SK-N-SH (cell line): ENCODE data around the gene OR10A4. TPM values are rescaled to one million over a fixed set of nuclear protein-coding genes. Genes with fewer than 3 reads are reported as not detected.

ENCODE experiments used
- CTCF ChIA-PET: fragments of 300-600, 350-600 bp; formaldehyde crosslinking; extraction: SDS; loops from one replicate; lab custom pipeline; 2021; lab: Yijun Ruan, JAX
- POLR2A ChIA-PET: fragments of 350-600 bp; sonication (Branson Sonifier 250); formaldehyde crosslinking; extraction: SDS; loops from one replicate; lab custom pipeline; 2020; ENCODE audit warnings: antibody characterized with exemption, inconsistent platforms; lab: Yijun Ruan, JAX
- DNase-seq: peaks from one replicate; pipeline ENCODE4 v3.0.0; 2012
- H2AFZ ChIP-seq: fragments of 200-600 bp; sonication (generic); 2 replicates; pipeline ENCODE4 v1.8.1; 2016; ENCODE audit warnings: antibody characterized with exemption, mild to moderate bottlenecking, low read depth
- H3F3A ChIP-seq: fragments of 200-600 bp; sonication (generic); replicated peaks from 2 replicates; pipeline ENCODE3; 2016; ENCODE audit warnings: antibody characterized with exemption, mild to moderate bottlenecking; ENCODE audit not compliant: insufficient read depth
- H3K27ac ChIP-seq, 2 experiments: fragments of 200-500 bp in 1 of 2; fragments of 200-600 bp in 1 of 2; sonication (Bioruptor generic) in 1 of 2; sonication (generic), shearing (Covaris generic) in 1 of 2; 2 replicates each; pipeline versions ENCODE4 v1.5.1 to v1.6.1; 2014 to 2016; ENCODE audit warnings: low read depth in 2 of 2, inconsistent platforms in 1 of 2, low read length in 1 of 2, mild to moderate bottlenecking in 1 of 2, mixed read lengths in 1 of 2
- H3K27me3 ChIP-seq: fragments of 200-600 bp; sonication (generic), shearing (Covaris generic); 2 replicates; pipeline ENCODE4 v1.6.1; 2016; ENCODE audit warnings: mixed run types; ENCODE audit not compliant: insufficient read depth
- H3K36me3 ChIP-seq, 2 experiments: fragments of 200-500 bp in 1 of 2; fragments of 200-600 bp in 1 of 2; sonication (Bioruptor generic) in 1 of 2; sonication (generic) in 1 of 2; replicated peaks in 1 of 2; 2 replicates each; pipeline versions ENCODE3 to v1.5.1; 2014 to 2016; ENCODE audit warnings: low read length in 1 of 2, mild to moderate bottlenecking in 1 of 2; ENCODE audit not compliant: insufficient read depth in 2 of 2, control insufficient read depth in 1 of 2
- H3K4me1 ChIP-seq, 2 experiments: fragments of 200-500 bp in 1 of 2; fragments of 200-600 bp in 1 of 2; sonication (Bioruptor generic) in 1 of 2; sonication (generic), shearing (Covaris generic) in 1 of 2; 2 replicates each; pipeline versions ENCODE4 v1.5.1 to v1.6.1; 2014 to 2016; ENCODE audit warnings: low read depth in 1 of 2, low read length in 1 of 2, mixed run types in 1 of 2; ENCODE audit not compliant: insufficient read depth in 2 of 2, control insufficient read depth in 1 of 2
- H3K4me2 ChIP-seq: fragments of 200-600 bp; sonication (generic), shearing (Covaris generic); 2 replicates; pipeline ENCODE4 v1.6.1; 2017; ENCODE audit warnings: mixed run types
- H3K4me3 ChIP-seq, 2 experiments: fragments of 200-500 bp in 1 of 2; fragments of 200-600 bp in 1 of 2; sonication (Bioruptor generic) in 1 of 2; sonication (generic), shearing (Covaris generic) in 1 of 2; 2 replicates each; pipeline versions ENCODE4 v1.5.1 to v1.8.1; 2014 to 2016; ENCODE audit warnings: low read depth in 2 of 2, inconsistent platforms in 1 of 2, low read length in 1 of 2, mild to moderate bottlenecking in 1 of 2, mixed read lengths in 1 of 2, moderate library complexity in 1 of 2
- H3K79me2 ChIP-seq: fragments of 200-600 bp; sonication (generic); 2 replicates; pipeline ENCODE4 v1.8.1; 2017; ENCODE audit warnings: mild to moderate bottlenecking; ENCODE audit not compliant: insufficient read depth
- H3K9ac ChIP-seq: fragments of 200-600 bp; sonication (generic); 2 replicates; pipeline ENCODE4 v1.6.1; 2017; ENCODE audit warnings: mixed run types
- H3K9me2 ChIP-seq: fragments of 200-600 bp; sonication (generic); 2 replicates; pipeline ENCODE4 v1.6.1; 2017; ENCODE audit warnings: mixed run types
- H3K9me3 ChIP-seq: fragments of 200-600 bp; sonication (generic); 2 replicates; pipeline ENCODE4 v1.6.1; 2017; ENCODE audit warnings: mixed run types, mild to moderate bottlenecking, moderate library complexity
- H4K20me1 ChIP-seq: fragments of 200-600 bp; sonication (generic); 2 replicates; pipeline ENCODE4 v1.6.1; 2017; ENCODE audit warnings: mild to moderate bottlenecking, mixed run types; ENCODE audit not compliant: insufficient read depth
- CTCF ChIP-seq: fragments of 200-600 bp; sonication (generic); IDR thresholded peaks from 2 replicates; pipeline ENCODE4 v1.6.1; 2017; ENCODE audit warnings: antibody characterized with exemption, mild to moderate bottlenecking, moderate library complexity
- EZH2phosphoT487 ChIP-seq: fragments of 200-600 bp; sonication (generic); IDR thresholded peaks from 2 replicates; pipeline ENCODE4 v1.6.1; 2017; ENCODE audit warnings: low read depth, mixed run types, mild to moderate bottlenecking, antibody characterized with exemption, moderate library complexity, borderline replicate concordance
- FOSL2 ChIP-seq: IDR thresholded peaks from 2 replicates; pipeline ENCODE4 v1.4.0; 2012; ENCODE audit warnings: low read depth, mild to moderate bottlenecking, moderate library complexity, borderline replicate concordance
- FOXJ3 ChIP-seq: sonication (generic); formaldehyde crosslinking; IDR thresholded peaks from 2 replicates; pipeline ENCODE4 v1.5.1; 2020; ENCODE audit warnings: mild to moderate bottlenecking, missing genetic modification reagents
- GATA2 ChIP-seq: sonication (generic); formaldehyde crosslinking; IDR thresholded peaks from 2 replicates; pipeline ENCODE4 v1.5.0; 2020; ENCODE audit warnings: mild to moderate bottlenecking, missing genetic modification reagents
- MXI1 ChIP-seq: IDR thresholded peaks from 2 replicates; pipeline ENCODE4 v1.6.1; 2012; ENCODE audit warnings: mild to moderate bottlenecking, low read depth, low read length, improper control_type of control experiment
- NFIC ChIP-seq: IDR thresholded peaks from 2 replicates; pipeline ENCODE4 v1.4.0; 2012; ENCODE audit warnings: borderline replicate concordance
- NRF1 ChIP-seq: IDR thresholded peaks from 2 replicates; pipeline ENCODE4 v1.6.1; 2012; ENCODE audit warnings: low read depth, mild to moderate bottlenecking, low read length
- RAD21 ChIP-seq: IDR thresholded peaks from 2 replicates; pipeline ENCODE4 v1.6.1; 2012; ENCODE audit warnings: mild to moderate bottlenecking, low read length
- RFX5 ChIP-seq: IDR thresholded peaks from 2 replicates; pipeline ENCODE4 v1.6.1; 2012; ENCODE audit warnings: mild to moderate bottlenecking, improper control_type of control experiment, low read length
- TEAD4 ChIP-seq: IDR thresholded peaks from 2 replicates; pipeline ENCODE4 v1.4.0; 2012; ENCODE audit warnings: mild to moderate bottlenecking, borderline replicate concordance; ENCODE audit not compliant: insufficient read depth
- USF1 ChIP-seq: IDR thresholded peaks from 2 replicates; pipeline ENCODE4 v1.4.0; 2012; ENCODE audit warnings: low read depth, borderline replicate concordance
- WGBS: methylation state at CpG from one replicate; pipeline ENCODE4 v1.1.6; 2017; ENCODE audit warnings: low lambda C conversion rate; 5-methylcytosine and 5-hydroxymethylcytosine counted together
- polyA plus RNA-seq, 3 experiments: library from polyadenylated mRNA; depleted of rRNA; stranded (reverse); fragments of >200 nt; gene quantifications; 2 replicates each; pipeline ENCODE4 v1.2.3, GENCODE V29; 2012
- TF ChIP-seq, protein P1 (sequence below): IDR thresholded peaks from 2 replicates; pipeline ENCODE4 v1.4.0; 2012; ENCODE audit warnings: low read depth

OR10A4 gene
- polyA plus RNA-seq, 1 of the 3 experiments (the other 2 are of a cell fraction): not detected

- no peaks in the 10 kb centered on the region for H3K9me2 ChIP-seq
- H3K9me3 ChIP-seq: no peaks in the 10 kb centered on the region
- no peak overlapping the region for H3K4me3 ChIP-seq
- H4K20me1 ChIP-seq: no peaks in the 10 kb centered on the region
- no peak overlapping the region for H2AFZ ChIP-seq
- POLR2A ChIA-PET: no interaction called here
- DNase-seq: no peak
- H3K4me2 ChIP-seq: no peak overlapping the region
- CTCF ChIA-PET: no interaction called here
- H3K9ac ChIP-seq: no peak overlapping the region
- H3K36me3 ChIP-seq: no peaks in the 10 kb centered on the region
- TF ChIP-seq NRF1 (no peak), MXI1 (no peak), NFIC (no peak)
- no peaks in the 10 kb centered on the region for H3F3A ChIP-seq
- H3K4me1 ChIP-seq: no peaks in the 10 kb centered on the region
- no peak overlapping the region for H3K27ac ChIP-seq
- no peaks in the 10 kb centered on the region for H3K27me3 ChIP-seq
- H3K79me2 ChIP-seq: no peaks in the 10 kb centered on the region
Observed at GRCh38 chr11:6895010-6895409, 18.6 kb downstream of the OR10A4 start.

GRCh38 chr11:6898911-6899310 lies 22.5 kb downstream of the OR10A4 start:
- Histone ChIP-seq H3K9me2 (no peaks in the 10 kb centered on the region), H2AFZ (no peak overlapping the region), H3K4me2 (no peak overlapping the region), H4K20me1 (no peaks in the 10 kb centered on the region), H3K4me1 (no peaks in the 10 kb centered on the region), H3K27ac (no peak overlapping the region), H3K4me3 (no peak overlapping the region), H3K79me2 (no peaks in the 10 kb centered on the region), H3F3A (no peaks in the 10 kb centered on the region), H3K9me3 (no peaks in the 10 kb centered on the region), H3K9ac (no peak overlapping the region), H3K36me3 (no peaks in the 10 kb centered on the region), H3K27me3 (no peaks in the 10 kb centered on the region)
- TF ChIP-seq RFX5 (no peak), GATA2 (CRISPR knock-in tag) (no peak), USF1 (no peak), EZH2phosphoT487 (no peak), FOSL2 (no peak), CTCF (no peak), FOXJ3 (CRISPR knock-in tag) (no peak), RAD21 (no peak), TEAD4 (no peak), NRF1 (no peak)
- TF ChIP-seq, protein P1, sequence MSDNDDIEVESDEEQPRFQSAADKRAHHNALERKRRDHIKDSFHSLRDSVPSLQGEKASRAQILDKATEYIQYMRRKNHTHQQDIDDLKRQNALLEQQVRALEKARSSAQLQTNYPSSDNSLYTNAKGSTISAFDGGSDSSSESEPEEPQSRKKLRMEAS: no peak
- DNase-seq: no peak
- CTCF ChIA-PET: no interaction called here
- 0% methylated on average over 1 of the region's 1 CpG for WGBS
- POLR2A ChIA-PET: no interaction called here
